Activated CD8-positive, alpha-beta T cell treated with anti-CD3 and anti-CD28 coated beads for 36 hours (primary cell): ENCODE results near the gene CLN6. TPM values are rescaled to one million over a fixed set of nuclear protein-coding genes. Genes with fewer than 3 reads are reported as not detected.

ENCODE experiments used
- ATAC-seq: fragments of 200-7000 bp; cut with Tn5 transposase; one replicate; pipeline ENCODE4 v1.10.0; 2021; ENCODE audit warnings: mild to moderate bottlenecking, moderate library complexity
- CTCF ChIA-PET: fragments of 350-600 bp; sonication (Branson Sonifier 250); formaldehyde crosslinking; loops from one replicate; lab custom pipeline; 2021; ENCODE audit warnings: antibody characterized with exemption; lab: Charles Lee
- POLR2A ChIA-PET: fragments of 350-600 bp; sonication (Branson Sonifier 250); formaldehyde crosslinking; loops from one replicate; lab custom pipeline; 2021; ENCODE audit warnings: antibody characterized with exemption; lab: Charles Lee
- DNase-seq: peaks from one replicate; pipeline ENCODE4 v3.0.0-alpha.2; 2020
- H3K27ac Mint-ChIP-seq: one replicate; pipeline ENCODE4 v1.8.0; 2021; ENCODE audit warnings: mild to moderate bottlenecking, mixed read lengths
- H3K27me3 Mint-ChIP-seq: one replicate; pipeline ENCODE4 v1.8.0; 2021; ENCODE audit warnings: mixed read lengths
- H3K36me3 Mint-ChIP-seq: one replicate; pipeline ENCODE4 v1.8.0; 2021; ENCODE audit warnings: low read depth, mixed read lengths
- H3K4me1 Mint-ChIP-seq: one replicate; pipeline ENCODE4 v1.8.0; 2021; ENCODE audit warnings: low read depth, mixed read lengths
- H3K4me3 Mint-ChIP-seq: one replicate; pipeline ENCODE4 v1.8.0; 2021; ENCODE audit warnings: mild to moderate bottlenecking, moderate library complexity, mixed read lengths
- H3K9me3 Mint-ChIP-seq: one replicate; pipeline ENCODE4 v1.8.0; 2021; ENCODE audit warnings: mixed read lengths
- intact Hi-C: fragments of 100-400 bp; cut with micrococcal nuclease; formaldehyde crosslinking; loops from one replicate; pipeline ENCODE4 v1.10.0; 2022
- total RNA-seq, 2 experiments: library from RNA; stranded (reverse); gene quantifications; one replicate each; pipeline ENCODE4 v1.2.3, GENCODE V29; 2021
- TF ChIP-seq, protein P1 (sequence below): fragments of 200-600 bp; IDR thresholded peaks from one replicate; pipeline ENCODE4 v1.8.0; 2022; ENCODE audit warnings: antibody characterized with exemption, mild to moderate bottlenecking

CLN6 gene
- total RNA-seq, 2 experiments from 2014 or later: 43.1 to 47.2 TPM

DNA sequence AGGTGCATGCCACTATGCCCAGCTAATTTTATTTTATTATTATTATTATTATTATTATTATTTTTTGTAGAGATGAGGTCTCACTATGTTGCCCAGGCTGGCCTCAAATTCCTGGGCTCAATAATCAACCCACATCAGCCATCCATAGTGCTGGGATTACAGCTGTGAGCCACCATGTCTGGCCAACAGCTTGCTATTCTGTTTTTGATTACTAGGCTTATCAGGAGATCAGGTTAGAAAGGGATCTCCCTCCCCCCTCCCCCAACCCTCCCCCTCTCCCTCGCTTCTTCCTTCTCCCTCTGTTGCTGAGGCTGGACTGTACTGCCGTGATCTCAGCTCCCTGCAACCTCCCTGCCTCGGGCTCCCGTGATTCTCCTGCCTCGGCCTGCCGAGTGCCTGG, 8.6 kb downstream of the CLN6 start:
- ChIA-PET POLR2A (interaction anchor here (2.4 kb wide), 1 partner anchor 8 kb away, joined by 10 read pairs; the partner anchor contains the start of gene CLN6), CTCF (interaction anchor here (1.4 kb wide), 1 partner anchor 10 kb away, joined by 3 read pairs; no protein-coding TSS in a partner anchor)
- TF ChIP-seq, protein P1, sequence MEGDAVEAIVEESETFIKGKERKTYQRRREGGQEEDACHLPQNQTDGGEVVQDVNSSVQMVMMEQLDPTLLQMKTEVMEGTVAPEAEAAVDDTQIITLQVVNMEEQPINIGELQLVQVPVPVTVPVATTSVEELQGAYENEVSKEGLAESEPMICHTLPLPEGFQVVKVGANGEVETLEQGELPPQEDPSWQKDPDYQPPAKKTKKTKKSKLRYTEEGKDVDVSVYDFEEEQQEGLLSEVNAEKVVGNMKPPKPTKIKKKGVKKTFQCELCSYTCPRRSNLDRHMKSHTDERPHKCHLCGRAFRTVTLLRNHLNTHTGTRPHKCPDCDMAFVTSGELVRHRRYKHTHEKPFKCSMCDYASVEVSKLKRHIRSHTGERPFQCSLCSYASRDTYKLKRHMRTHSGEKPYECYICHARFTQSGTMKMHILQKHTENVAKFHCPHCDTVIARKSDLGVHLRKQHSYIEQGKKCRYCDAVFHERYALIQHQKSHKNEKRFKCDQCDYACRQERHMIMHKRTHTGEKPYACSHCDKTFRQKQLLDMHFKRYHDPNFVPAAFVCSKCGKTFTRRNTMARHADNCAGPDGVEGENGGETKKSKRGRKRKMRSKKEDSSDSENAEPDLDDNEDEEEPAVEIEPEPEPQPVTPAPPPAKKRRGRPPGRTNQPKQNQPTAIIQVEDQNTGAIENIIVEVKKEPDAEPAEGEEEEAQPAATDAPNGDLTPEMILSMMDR: no peak
- DNase-seq (no peak), ATAC-seq (no peak)
- Mint-ChIP-seq H3K27ac (no peak overlapping the region), H3K36me3 (peaks cover 39% of the 10 kb centered on the region), H3K4me3 (no peak overlapping the region), H3K27me3 (no peaks in the 10 kb centered on the region), H3K4me1 (peaks cover 11% of the 10 kb centered on the region), H3K9me3 (no peaks in the 10 kb centered on the region)
- intact Hi-C loops: no loop called here

DNA sequence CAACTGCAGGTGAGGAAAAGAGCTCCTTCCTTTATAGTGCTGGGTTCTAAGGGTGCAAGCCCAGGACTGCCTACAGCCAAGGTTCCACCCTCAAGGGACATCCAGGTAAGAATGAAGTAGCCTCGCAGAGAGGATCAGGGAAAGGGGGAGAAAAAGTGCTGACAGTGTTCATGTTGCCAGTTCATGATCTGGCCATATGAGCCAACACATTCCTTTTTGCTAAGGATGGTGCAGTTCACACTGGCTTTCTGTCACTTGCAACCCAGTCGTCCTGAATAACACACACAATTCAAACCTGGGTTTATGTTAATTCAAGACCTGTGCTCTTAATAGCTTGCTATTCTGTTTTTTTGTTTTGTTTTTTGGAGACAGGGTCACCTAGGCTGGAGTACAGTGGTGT, 9.0 kb downstream of the CLN6 start:
- ChIA-PET CTCF (interaction anchor here (1.4 kb wide), 1 partner anchor 9 kb away, joined by 3 read pairs; no protein-coding TSS in a partner anchor), POLR2A (interaction anchor here (1.1 to 2.4 kb wide), 2 partner anchors 9 to 36 kb away, joined by 3 to 10 read pairs; partner anchors contain the start of gene CLN6)
- Mint-ChIP-seq H3K4me1 (peaks cover 11% of the 10 kb centered on the region), H3K9me3 (no peaks in the 10 kb centered on the region), H3K27me3 (no peaks in the 10 kb centered on the region), H3K4me3 (no peak overlapping the region), H3K27ac (no peak overlapping the region), H3K36me3 (peaks cover 39% of the 10 kb centered on the region)
- DNase-seq (no peak), ATAC-seq (no peak)
- TF ChIP-seq, protein P1: no peak
- intact Hi-C loops: no loop called here

DNA sequence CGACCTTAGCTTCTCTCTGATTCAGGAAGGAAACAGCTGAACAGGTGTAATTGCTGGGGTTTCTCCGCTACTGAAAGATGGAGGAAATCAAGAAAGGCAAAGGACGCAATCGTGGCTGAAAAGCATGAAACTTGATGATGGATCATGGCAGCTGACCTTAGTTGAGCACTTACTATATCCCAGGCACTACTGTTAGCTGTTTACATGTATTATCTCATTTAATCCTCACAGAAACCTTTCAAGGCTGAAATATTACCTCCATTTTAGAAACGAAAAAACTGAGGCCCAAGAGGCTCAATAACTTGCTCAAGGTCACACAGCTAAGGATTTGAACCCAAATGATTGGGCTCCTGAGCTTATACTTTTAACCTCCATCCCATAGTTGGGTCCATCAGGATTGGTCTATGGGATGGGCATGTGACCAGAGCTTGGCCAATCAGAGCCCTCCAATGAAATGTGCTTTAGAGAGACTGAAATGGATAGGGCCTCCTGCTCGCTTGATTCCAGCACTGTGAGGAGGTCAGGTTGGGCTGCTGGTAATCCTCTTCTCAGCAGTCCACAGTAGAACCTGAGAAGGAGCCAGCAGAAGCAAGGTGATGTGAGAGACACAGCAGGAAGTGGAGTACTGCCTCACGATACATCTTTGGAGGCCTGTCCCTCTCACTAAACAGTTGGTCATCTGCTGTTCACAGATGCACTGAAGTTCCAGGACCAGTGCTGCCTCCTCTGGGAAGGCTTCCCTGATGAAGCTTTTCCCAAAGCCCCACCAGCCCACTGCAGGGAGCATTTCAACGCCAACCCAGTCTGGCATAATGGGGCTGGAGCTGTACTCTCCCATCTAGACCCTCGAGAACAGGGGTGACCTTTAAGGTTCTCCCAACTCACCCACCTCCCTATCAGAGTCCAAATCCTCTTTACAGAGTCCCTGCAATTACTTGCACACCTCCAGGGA, 10.4 kb downstream of the CLN6 start:
- Mint-ChIP-seq H3K36me3 (peaks cover 33% of the 10 kb centered on the region), H3K4me1 (peaks cover 2% of the 10 kb centered on the region), H3K9me3 (no peaks in the 10 kb centered on the region), H3K27me3 (no peaks in the 10 kb centered on the region), H3K4me3 (no peak overlapping the region), H3K27ac (no peak overlapping the region)
- ChIA-PET POLR2A (interaction anchor here (1.2 to 2.4 kb wide), 2 partner anchors 9 to 10 kb away, joined by 6 to 10 read pairs; partner anchors contain the start of gene CLN6), CTCF (interaction anchor here (1.4 kb wide), 1 partner anchor 8 kb away, joined by 3 read pairs; no protein-coding TSS in a partner anchor)
- intact Hi-C loops: no loop called here
- TF ChIP-seq, protein P1: no peak
- DNase-seq (no peak), ATAC-seq (no peak)

DNA sequence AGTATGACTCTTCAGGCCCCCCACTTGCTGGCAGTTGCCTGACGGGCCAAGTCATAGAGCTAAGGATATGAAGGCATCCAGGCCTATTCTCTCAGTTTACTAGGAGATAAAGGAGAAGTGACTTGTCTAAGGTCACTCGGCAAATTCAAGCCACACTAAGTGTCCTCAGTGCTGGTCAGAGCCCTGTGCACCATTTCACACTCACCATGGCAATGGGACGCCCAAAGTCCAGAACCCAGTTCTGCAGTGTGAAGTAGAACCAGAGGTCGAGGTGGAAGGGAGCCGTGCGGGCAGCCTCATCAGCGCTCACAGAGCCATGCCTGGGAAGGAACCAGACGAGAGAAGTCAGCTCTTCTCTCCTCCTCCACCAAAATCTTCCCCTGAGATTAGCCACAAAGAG, 11.2 kb downstream of the CLN6 start:
- Mint-ChIP-seq H3K4me3 (no peak overlapping the region), H3K36me3 (peaks cover 33% of the 10 kb centered on the region), H3K4me1 (peaks cover 2% of the 10 kb centered on the region), H3K27me3 (no peaks in the 10 kb centered on the region), H3K9me3 (no peaks in the 10 kb centered on the region), H3K27ac (no peak overlapping the region)
- ChIA-PET CTCF (no interaction called here), POLR2A (interaction anchor here (2.4 kb wide), 1 partner anchor 11 kb away, joined by 10 read pairs; the partner anchor contains the start of gene CLN6)
- TF ChIP-seq, protein P1: no peak
- intact Hi-C loops: no loop called here
- no peak for ATAC-seq
- DNase-seq: no peak

DNA sequence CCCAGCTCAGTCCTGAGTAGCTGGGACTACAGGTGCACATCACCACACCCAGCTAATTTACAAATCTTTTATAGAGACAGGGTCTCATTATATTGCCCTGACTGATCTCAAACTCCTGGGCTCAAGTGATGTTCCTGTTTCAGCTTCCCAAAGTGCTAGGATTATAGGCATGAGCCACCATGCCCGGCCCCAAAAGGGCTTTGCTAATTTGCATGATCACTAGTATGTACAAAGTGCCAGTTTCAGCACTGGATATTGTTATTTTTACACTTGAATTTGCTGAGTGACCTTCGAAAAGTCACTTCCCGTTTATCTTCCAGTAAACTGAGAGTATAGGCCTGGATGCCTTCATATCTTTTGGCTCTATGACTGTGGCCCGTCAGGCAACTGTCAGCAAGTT, 12.2 kb downstream of the CLN6 start:
- Mint-ChIP-seq H3K36me3 (peaks cover 26% of the 10 kb centered on the region), H3K4me3 (no peak overlapping the region), H3K9me3 (no peaks in the 10 kb centered on the region), H3K4me1 (no peaks in the 10 kb centered on the region), H3K27me3 (no peaks in the 10 kb centered on the region), H3K27ac (no peak overlapping the region)
- ATAC-seq (no peak), DNase-seq (no peak)
- ChIA-PET CTCF (no interaction called here), POLR2A (no interaction called here)
- intact Hi-C loops: no loop called here
- TF ChIP-seq, protein P1: no peak
